IMR-90 (cell line): ENCODE results near the gene ZNF423.

Source experiments
- BHLHE40 ChIP-seq: fragments of 150-350 bp; IDR thresholded peaks from 2 replicates; pipeline ENCODE4 v1.6.1; 2016; ENCODE audit warnings: mild to moderate bottlenecking, low read depth, low read length
- CEBPB ChIP-seq: IDR thresholded peaks from 2 replicates; pipeline ENCODE4 v1.6.1; 2012; ENCODE audit warnings: low read depth, low read length, improper control_type of control experiment
- FOS ChIP-seq: fragments of 150-350 bp; IDR thresholded peaks from 2 replicates; pipeline ENCODE4 v1.6.1; 2016; ENCODE audit warnings: low read depth, low read length
- MAFK ChIP-seq: IDR thresholded peaks from 2 replicates; pipeline ENCODE4 v1.6.1; 2012; ENCODE audit warnings: low read depth, low read length, improper control_type of control experiment
- MAZ ChIP-seq: IDR thresholded peaks from 2 replicates; pipeline ENCODE4 v1.6.1; 2012; ENCODE audit warnings: low read depth, mild to moderate bottlenecking, low read length, improper control_type of control experiment, moderate library complexity, borderline replicate concordance
- MXI1 ChIP-seq: IDR thresholded peaks from 2 replicates; pipeline ENCODE4 v1.6.1; 2012; ENCODE audit warnings: low read depth, mild to moderate bottlenecking, low read length, moderate library complexity, borderline replicate concordance
- POLR2A ChIP-seq: IDR thresholded peaks from 2 replicates; pipeline ENCODE4 v1.6.1; 2012; ENCODE audit warnings: mild to moderate bottlenecking, low read depth, low read length
- RAD21 ChIP-seq: IDR thresholded peaks from 2 replicates; pipeline ENCODE4 v1.6.1; 2012; ENCODE audit warnings: low read length, improper control_type of control experiment
- RCOR1 ChIP-seq: IDR thresholded peaks from 2 replicates; pipeline ENCODE4 v1.6.1; 2012; ENCODE audit warnings: mild to moderate bottlenecking, low read length, improper control_type of control experiment; ENCODE audit not compliant: insufficient replicate concordance
- RFX5 ChIP-seq: IDR thresholded peaks from 2 replicates; pipeline ENCODE4 v1.8.0; 2012; ENCODE audit warnings: low read depth, mild to moderate bottlenecking, low read length, moderate library complexity
- TF ChIP-seq, protein P1 (sequence below): conservative IDR thresholded peaks from 2 replicates; pipeline ENCODE4 v1.5.1; 2012; ENCODE audit warnings: mild to moderate bottlenecking, low read depth, low read length, improper control_type of control experiment
- TF ChIP-seq, protein P2 (sequence below): fragments of 150-350 bp; IDR thresholded peaks from 2 replicates; pipeline ENCODE4 v1.6.1; 2016; ENCODE audit warnings: low read depth, mild to moderate bottlenecking, low read length, moderate library complexity, borderline replicate concordance

DNA sequence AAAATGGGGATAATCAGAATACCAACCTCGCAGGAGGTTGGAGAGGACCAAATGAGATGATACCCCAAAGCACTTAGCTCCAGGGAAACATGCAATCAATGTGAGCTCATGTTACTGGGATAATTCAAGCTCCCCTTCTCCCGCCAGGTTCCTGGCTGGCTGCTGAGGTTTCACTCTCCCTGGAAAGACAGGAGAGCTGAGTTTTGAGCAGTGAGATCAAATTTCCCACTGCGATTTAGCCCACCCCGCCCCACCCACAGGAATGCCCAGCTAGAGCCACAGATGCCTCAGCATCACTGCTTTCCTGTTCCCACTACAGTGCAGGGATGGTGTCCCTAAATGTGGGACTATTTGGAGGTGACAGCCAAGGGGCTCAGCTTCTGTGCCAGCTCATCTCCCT lies 56.7 kb downstream of the ZNF423 start:
- TF ChIP-seq CEBPB (no peak), RAD21 (no peak), RCOR1 (no peak), BHLHE40 (no peak), FOS (no peak), POLR2A (no peak), MAZ (no peak), RFX5 (no peak), MAFK (no peak), MXI1 (no peak)
- TF ChIP-seq, protein P1, sequence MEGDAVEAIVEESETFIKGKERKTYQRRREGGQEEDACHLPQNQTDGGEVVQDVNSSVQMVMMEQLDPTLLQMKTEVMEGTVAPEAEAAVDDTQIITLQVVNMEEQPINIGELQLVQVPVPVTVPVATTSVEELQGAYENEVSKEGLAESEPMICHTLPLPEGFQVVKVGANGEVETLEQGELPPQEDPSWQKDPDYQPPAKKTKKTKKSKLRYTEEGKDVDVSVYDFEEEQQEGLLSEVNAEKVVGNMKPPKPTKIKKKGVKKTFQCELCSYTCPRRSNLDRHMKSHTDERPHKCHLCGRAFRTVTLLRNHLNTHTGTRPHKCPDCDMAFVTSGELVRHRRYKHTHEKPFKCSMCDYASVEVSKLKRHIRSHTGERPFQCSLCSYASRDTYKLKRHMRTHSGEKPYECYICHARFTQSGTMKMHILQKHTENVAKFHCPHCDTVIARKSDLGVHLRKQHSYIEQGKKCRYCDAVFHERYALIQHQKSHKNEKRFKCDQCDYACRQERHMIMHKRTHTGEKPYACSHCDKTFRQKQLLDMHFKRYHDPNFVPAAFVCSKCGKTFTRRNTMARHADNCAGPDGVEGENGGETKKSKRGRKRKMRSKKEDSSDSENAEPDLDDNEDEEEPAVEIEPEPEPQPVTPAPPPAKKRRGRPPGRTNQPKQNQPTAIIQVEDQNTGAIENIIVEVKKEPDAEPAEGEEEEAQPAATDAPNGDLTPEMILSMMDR, result no peak
- TF ChIP-seq, protein P2, sequence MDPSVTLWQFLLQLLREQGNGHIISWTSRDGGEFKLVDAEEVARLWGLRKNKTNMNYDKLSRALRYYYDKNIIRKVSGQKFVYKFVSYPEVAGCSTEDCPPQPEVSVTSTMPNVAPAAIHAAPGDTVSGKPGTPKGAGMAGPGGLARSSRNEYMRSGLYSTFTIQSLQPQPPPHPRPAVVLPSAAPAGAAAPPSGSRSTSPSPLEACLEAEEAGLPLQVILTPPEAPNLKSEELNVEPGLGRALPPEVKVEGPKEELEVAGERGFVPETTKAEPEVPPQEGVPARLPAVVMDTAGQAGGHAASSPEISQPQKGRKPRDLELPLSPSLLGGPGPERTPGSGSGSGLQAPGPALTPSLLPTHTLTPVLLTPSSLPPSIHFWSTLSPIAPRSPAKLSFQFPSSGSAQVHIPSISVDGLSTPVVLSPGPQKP, result no peak
